Liver (tissue), 9 donors: ENCODE results near the gene RASL10B. TPM values are rescaled to one million over a fixed set of nuclear protein-coding genes. Genes with fewer than 3 reads are reported as not detected.

ENCODE experiments used
- DNase-seq: peaks from one replicate; pipeline ENCODE4 v3.0.0-alpha.2; 2017; ENCODE audit warnings: low spot score
- H3K27ac ChIP-seq, 2 donors: one replicate each; pipeline ENCODE4 v1.7.0; 2013; ENCODE audit warnings: inconsistent platforms in 2 of 2, low read length in 2 of 2, control low read depth in 1 of 2, low read depth in 1 of 2, mild to moderate bottlenecking in 1 of 2
- H3K27me3 ChIP-seq, 4 donors: one replicate each; pipeline versions ENCODE4 v1.6.1 to v1.7.0; 2013; ENCODE audit warnings: low read length in 3 of 4, inconsistent platforms in 1 of 4, mild to moderate bottlenecking in 1 of 4, moderate library complexity in 1 of 4; ENCODE audit not compliant: control insufficient read depth in 4 of 4, insufficient read depth in 4 of 4
- H3K36me3 ChIP-seq, 4 donors: one replicate each; pipeline versions ENCODE4 v1.6.1 to v1.7.0; 2013; ENCODE audit warnings: low read length in 3 of 4, mild to moderate bottlenecking in 3 of 4, low read depth in 1 of 4, moderate library complexity in 1 of 4; ENCODE audit not compliant: control insufficient read depth in 4 of 4, insufficient read depth in 3 of 4
- H3K4me1 ChIP-seq, 4 donors: one replicate each; pipeline versions ENCODE4 v1.6.1 to v1.7.0; 2013; ENCODE audit warnings: low read length in 3 of 4, mild to moderate bottlenecking in 3 of 4, moderate library complexity in 1 of 4; ENCODE audit not compliant: control insufficient read depth in 4 of 4, insufficient read depth in 4 of 4
- H3K4me3 ChIP-seq, 3 donors: one replicate each; pipeline versions ENCODE4 v1.6.1 to v1.7.0; 2013; ENCODE audit warnings: low read length in 3 of 3, control low read depth in 1 of 3, low read depth in 1 of 3, mild to moderate bottlenecking in 1 of 3
- H3K9ac ChIP-seq, 2 donors: one replicate each; pipeline ENCODE4 v1.7.0; 2013; ENCODE audit warnings: low read length in 2 of 2, mild to moderate bottlenecking in 2 of 2, moderate library complexity in 2 of 2, control low read depth in 1 of 2, low read depth in 1 of 2
- H3K9me3 ChIP-seq, 4 donors: one replicate each; pipeline versions ENCODE4 v1.6.1 to v1.7.0; 2013; ENCODE audit warnings: low read length in 3 of 4; ENCODE audit not compliant: control insufficient read depth in 4 of 4
- EGR1 ChIP-seq, 2 donors: IDR thresholded peaks; 2 replicates each; pipeline ENCODE4 v1.6.1; 2016 to 2018; ENCODE audit warnings: antibody characterized with exemption in 2 of 2, low read depth in 2 of 2
- FOXA1 ChIP-seq: IDR thresholded peaks from 2 replicates; pipeline ENCODE4 v1.6.1; 2016; ENCODE audit warnings: antibody characterized with exemption
- FOXA2 ChIP-seq: IDR thresholded peaks from 2 replicates; pipeline ENCODE4 v1.6.1; 2016; ENCODE audit warnings: antibody characterized with exemption
- GABPA ChIP-seq, 2 donors: IDR thresholded peaks in 1 of 2; conservative IDR thresholded peaks in 1 of 2; 2 replicates each; pipeline ENCODE4 v1.6.1; 2016; ENCODE audit warnings: antibody characterized with exemption in 2 of 2, mild to moderate bottlenecking in 1 of 2, moderate library complexity in 1 of 2
- HNF4G ChIP-seq: IDR thresholded peaks from 2 replicates; pipeline ENCODE4 v1.6.1; 2016; ENCODE audit warnings: antibody characterized with exemption
- JUND ChIP-seq, 2 donors: IDR thresholded peaks; 2 replicates each; pipeline ENCODE4 v1.6.1; 2016; ENCODE audit warnings: antibody characterized with exemption in 2 of 2
- NR2F2 ChIP-seq: IDR thresholded peaks from 2 replicates; pipeline ENCODE4 v1.6.1; 2016; ENCODE audit warnings: antibody characterized with exemption
- RAD21 ChIP-seq, 2 donors: IDR thresholded peaks; 2 replicates each; pipeline ENCODE4 v1.6.1; 2016; ENCODE audit warnings: antibody characterized with exemption in 2 of 2, mild to moderate bottlenecking in 2 of 2
- SP1 ChIP-seq: IDR thresholded peaks from 2 replicates; pipeline ENCODE4 v1.6.1; 2018; ENCODE audit warnings: antibody characterized with exemption, mild to moderate bottlenecking
- TAF1 ChIP-seq: conservative IDR thresholded peaks from 2 replicates; pipeline ENCODE4 v1.6.1; 2016; ENCODE audit warnings: antibody characterized with exemption, mild to moderate bottlenecking
- WGBS: extraction: QIAGEN DNeasy Blood & Tissue Kit; methylation state at CpG from one replicate; pipeline ENCODE4 v1.1.7; 2013; 5-methylcytosine and 5-hydroxymethylcytosine counted together
- polyA plus RNA-seq, 2 donors: library from polyadenylated mRNA; stranded (reverse) in 1 of 2; unstranded in 1 of 2; fragments of 200-250 nt in 1 of 2; fragments of >200 nt in 1 of 2; fragmentation: Nextera tagmentation in 1 of 2; extraction: Ambion mirVana in 1 of 2; gene quantifications; one replicate each; pipeline versions ENCODE4 v1.2.1 to v1.2.3, GENCODE V29; 2013 to 2015
- total RNA-seq, 2 donors: library from RNA; depleted of rRNA; stranded (reverse); fragments of >200 nt; gene quantifications; one replicate each; pipeline ENCODE4 v1.2.3, GENCODE V29; 2014
- TF ChIP-seq, protein P1 (sequence below): IDR thresholded peaks from 2 replicates; pipeline ENCODE4 v1.6.1; 2016; ENCODE audit warnings: antibody characterized with exemption, mild to moderate bottlenecking
- TF ChIP-seq, protein P2 (sequence below): fragments of 150-350 bp; IDR thresholded peaks from 2 replicates; pipeline ENCODE4 v1.5.1; 2017; ENCODE audit warnings: improper control_type of control experiment, low read depth, low read length; ENCODE audit not compliant: missing input control
- TF ChIP-seq, protein P3 (sequence below): IDR thresholded peaks from 2 replicates; pipeline ENCODE4 v1.6.1; 2016; ENCODE audit warnings: antibody characterized with exemption
- TF ChIP-seq, protein P4 (sequence below): IDR thresholded peaks from 2 replicates; pipeline ENCODE4 v1.6.1; 2016; ENCODE audit warnings: antibody characterized with exemption
- donor health status: healthy.
- donor health status: healthy.
- donor health status: healthy.
- donor health status: healthy.
- donor health status: healthy.

The RASL10B gene
- total and polyA plus RNA-seq, 4 donors, result 0.42 to 3.8 (median 2.2) TPM

DNA sequence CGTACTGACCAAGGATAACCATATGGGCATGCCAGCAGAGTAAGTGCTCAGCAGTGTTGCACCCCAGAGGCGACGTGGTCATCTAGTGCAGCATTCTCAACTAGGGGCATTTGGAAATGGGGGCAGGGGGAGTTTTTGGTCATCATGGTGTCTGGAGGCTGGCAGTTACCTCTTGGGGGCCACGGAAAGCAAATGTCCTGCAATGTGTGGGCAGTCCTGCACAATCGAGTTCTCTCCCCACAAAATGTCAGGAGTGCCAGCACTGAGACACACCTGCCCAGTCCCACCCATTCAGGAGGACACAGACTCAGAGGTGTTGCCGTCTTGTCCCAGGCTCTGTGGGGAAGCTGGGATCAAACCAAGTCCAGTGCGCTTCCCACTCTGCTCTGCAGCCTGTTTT is 3.0 kb downstream of the RASL10B start:
- no peak for DNase-seq

DNA sequence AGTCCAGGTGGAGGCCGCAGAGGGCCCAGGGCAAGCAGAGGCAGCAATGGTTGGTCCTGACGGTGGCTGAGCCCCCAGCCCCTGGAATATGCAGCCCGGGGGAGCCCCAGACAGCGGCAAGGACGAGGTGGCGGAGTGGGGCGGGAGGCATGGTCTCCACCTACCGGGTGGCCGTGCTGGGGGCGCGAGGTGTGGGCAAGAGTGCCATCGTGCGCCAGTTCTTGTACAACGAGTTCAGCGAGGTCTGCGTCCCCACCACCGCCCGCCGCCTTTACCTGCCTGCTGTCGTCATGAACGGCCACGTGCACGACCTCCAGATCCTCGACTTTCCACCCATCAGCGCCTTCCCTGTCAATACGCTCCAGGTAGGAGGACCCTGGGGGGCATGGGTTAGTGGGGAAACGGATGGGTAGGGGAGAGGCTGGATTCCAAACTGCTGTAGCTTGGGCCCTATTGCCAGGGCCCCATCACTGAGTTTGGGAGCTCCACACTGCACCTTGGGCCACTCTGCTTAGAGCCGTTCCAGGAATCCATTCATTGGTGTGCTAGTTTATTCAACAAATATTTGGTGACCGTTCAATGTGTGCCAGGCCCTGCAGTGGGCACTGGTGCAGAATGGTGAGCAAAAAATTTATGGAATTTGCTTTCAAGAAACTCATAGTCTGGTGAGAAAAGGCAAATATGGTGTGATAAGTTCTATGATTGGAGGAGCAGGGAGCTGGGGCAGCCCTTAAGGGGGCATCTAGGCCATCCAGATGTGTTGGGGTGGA is 3.8 kb downstream of the RASL10B start:
- 82% methylated on average over 29 of the region's 29 CpGs for WGBS

More for the DNA sequence above, 3.0 kb downstream of the RASL10B start:
- Histone ChIP-seq H3K9ac (no peak overlapping the region), H3K4me3 (no peak overlapping the region), H3K9me3 (no peaks in the 10 kb centered on the region), H3K4me1 (peaks cover 0 to 9% (median 5%) of the 10 kb centered on the region in 4 donors), H3K27ac (no peak overlapping the region), H3K27me3 (no peaks in the 10 kb centered on the region), H3K36me3 (no peaks in the 10 kb centered on the region)
- TF ChIP-seq FOXA1 (no peak), SP1 (no peak), JUND (IDR thresholded peaks at IDR 0.05) (no peak), HNF4G (no peak), EGR1 (IDR thresholded peaks at IDR 0.05; ENCODE audit: low read depth in 2 of 2) (no peak), NR2F2 (no peak), TAF1 (no peak), RAD21 (IDR thresholded peaks at IDR 0.05) (no peak), GABPA (IDR thresholded peaks at IDR 0.05 in 1 of 2, conservative IDR thresholded peaks at IDR 0.05 in 1 of 2) (no peak)
- TF ChIP-seq, protein P1, sequence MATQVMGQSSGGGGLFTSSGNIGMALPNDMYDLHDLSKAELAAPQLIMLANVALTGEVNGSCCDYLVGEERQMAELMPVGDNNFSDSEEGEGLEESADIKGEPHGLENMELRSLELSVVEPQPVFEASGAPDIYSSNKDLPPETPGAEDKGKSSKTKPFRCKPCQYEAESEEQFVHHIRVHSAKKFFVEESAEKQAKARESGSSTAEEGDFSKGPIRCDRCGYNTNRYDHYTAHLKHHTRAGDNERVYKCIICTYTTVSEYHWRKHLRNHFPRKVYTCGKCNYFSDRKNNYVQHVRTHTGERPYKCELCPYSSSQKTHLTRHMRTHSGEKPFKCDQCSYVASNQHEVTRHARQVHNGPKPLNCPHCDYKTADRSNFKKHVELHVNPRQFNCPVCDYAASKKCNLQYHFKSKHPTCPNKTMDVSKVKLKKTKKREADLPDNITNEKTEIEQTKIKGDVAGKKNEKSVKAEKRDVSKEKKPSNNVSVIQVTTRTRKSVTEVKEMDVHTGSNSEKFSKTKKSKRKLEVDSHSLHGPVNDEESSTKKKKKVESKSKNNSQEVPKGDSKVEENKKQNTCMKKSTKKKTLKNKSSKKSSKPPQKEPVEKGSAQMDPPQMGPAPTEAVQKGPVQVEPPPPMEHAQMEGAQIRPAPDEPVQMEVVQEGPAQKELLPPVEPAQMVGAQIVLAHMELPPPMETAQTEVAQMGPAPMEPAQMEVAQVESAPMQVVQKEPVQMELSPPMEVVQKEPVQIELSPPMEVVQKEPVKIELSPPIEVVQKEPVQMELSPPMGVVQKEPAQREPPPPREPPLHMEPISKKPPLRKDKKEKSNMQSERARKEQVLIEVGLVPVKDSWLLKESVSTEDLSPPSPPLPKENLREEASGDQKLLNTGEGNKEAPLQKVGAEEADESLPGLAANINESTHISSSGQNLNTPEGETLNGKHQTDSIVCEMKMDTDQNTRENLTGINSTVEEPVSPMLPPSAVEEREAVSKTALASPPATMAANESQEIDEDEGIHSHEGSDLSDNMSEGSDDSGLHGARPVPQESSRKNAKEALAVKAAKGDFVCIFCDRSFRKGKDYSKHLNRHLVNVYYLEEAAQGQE, result no peak
- TF ChIP-seq, protein P2, sequence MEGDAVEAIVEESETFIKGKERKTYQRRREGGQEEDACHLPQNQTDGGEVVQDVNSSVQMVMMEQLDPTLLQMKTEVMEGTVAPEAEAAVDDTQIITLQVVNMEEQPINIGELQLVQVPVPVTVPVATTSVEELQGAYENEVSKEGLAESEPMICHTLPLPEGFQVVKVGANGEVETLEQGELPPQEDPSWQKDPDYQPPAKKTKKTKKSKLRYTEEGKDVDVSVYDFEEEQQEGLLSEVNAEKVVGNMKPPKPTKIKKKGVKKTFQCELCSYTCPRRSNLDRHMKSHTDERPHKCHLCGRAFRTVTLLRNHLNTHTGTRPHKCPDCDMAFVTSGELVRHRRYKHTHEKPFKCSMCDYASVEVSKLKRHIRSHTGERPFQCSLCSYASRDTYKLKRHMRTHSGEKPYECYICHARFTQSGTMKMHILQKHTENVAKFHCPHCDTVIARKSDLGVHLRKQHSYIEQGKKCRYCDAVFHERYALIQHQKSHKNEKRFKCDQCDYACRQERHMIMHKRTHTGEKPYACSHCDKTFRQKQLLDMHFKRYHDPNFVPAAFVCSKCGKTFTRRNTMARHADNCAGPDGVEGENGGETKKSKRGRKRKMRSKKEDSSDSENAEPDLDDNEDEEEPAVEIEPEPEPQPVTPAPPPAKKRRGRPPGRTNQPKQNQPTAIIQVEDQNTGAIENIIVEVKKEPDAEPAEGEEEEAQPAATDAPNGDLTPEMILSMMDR, result no peak
- TF ChIP-seq, protein P3, sequence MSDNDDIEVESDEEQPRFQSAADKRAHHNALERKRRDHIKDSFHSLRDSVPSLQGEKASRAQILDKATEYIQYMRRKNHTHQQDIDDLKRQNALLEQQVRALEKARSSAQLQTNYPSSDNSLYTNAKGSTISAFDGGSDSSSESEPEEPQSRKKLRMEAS, result no peak
- TF ChIP-seq, protein P4, sequence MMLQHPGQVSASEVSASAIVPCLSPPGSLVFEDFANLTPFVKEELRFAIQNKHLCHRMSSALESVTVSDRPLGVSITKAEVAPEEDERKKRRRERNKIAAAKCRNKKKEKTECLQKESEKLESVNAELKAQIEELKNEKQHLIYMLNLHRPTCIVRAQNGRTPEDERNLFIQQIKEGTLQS, result no peak
- WGBS, result 91% methylated on average over 7 of the region's 7 CpGs

More for the DNA sequence above, 3.8 kb downstream of the RASL10B start:
- TF ChIP-seq FOXA2, result no peak
- TF ChIP-seq FOXA1, result no peak
- no peak for TF ChIP-seq RAD21 (IDR thresholded peaks at IDR 0.05)
- TF ChIP-seq NR2F2, result no peak
- Histone ChIP-seq H3K4me1 (peaks cover 0 to 9% (median 5%) of the 10 kb centered on the region in 4 donors), H3K4me3 (no peak overlapping the region), H3K9ac (no peak overlapping the region), H3K9me3 (no peaks in the 10 kb centered on the region), H3K27ac (no peak overlapping the region), H3K36me3 (no peaks in the 10 kb centered on the region), H3K27me3 (no peaks in the 10 kb centered on the region)
- no peak for DNase-seq
